Sciatic nerve (tissue), 2 donors: Measurements from ENCODE around the gene TBC1D7. TPM values are rescaled to one million over a fixed set of nuclear protein-coding genes. Genes with fewer than 3 reads are reported as not detected.

ENCODE experiments used
- ATAC-seq: fragments of 200-7000 bp; cut with Tn5 transposase; one replicate; pipeline ENCODE4 v1.9.1; 2020; ENCODE audit warnings: mild to moderate bottlenecking, moderate library complexity
- DNase-seq: peaks from one replicate; pipeline ENCODE4 v3.0.0-alpha.2; 2020; ENCODE audit warnings: low spot score
- intact Hi-C: fragments of 100-400 bp; cut with DNase I; formaldehyde crosslinking; loops from one replicate; pipeline ENCODE4 v1.14.2; 2022
- total RNA-seq: library from RNA; stranded (reverse); fragmentation: NEBNext Ultra II Directional; extraction: Animal tissue kit (Norgen Biotek cat#: 25700); gene quantifications from one replicate; pipeline ENCODE4 v1.2.1, GENCODE V29; 2021
- donor health status: DM: no; HTN: no; CAD: no.
- donor health status: DM: no; HTN: no; CAD: no.

The TBC1D7 gene
- total RNA-seq, 1 donor from 2014 or later = 10.2 TPM

DNA sequence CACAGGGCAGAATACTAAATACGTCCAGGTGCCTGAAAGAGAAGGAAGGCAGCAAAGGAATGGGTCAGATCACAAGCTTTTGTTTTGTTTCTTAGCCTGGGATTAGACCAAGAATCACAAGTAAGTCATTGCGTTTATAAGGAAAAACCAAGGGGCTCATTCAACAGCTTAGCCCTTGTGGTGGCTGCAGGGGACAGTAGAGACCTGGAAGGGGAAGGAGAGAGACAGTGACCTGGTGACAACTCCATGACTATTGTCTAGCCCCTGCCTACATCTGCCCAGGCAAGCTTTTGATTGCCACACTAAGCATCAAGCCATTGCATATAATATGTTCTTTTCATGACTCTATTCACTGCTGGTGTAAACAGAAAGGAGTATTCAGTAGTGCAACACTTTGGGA lies 30.2 kb upstream of the TBC1D7 start:
- DNase-seq = no peak
- ATAC-seq = no peak
- intact Hi-C loops = no loop called here

DNA sequence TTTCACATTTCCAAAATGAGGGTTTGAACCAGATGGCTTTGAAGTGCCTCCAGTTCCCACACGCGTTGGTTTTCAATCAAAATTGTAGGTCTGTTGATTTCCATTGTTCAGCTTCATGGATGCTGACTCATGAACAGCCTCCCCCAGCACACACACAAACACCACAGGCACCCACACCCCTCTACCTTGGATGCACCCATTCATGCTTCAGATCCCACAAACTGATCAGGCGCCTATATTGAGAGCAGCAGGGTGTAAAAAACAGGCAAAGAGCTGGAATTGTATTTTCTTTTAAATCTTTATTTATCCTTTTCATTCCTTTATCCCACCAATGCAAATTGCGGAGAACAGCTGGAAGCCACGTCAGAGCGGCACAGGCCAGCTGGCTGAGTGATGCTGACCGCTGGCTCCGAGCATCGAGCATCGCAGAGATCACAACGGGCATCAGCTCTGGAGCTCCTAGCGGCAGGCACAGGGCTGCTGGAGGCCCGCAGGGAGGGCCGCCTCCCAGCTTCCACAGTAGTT lies 29.3 kb upstream of the TBC1D7 start:
- no peak for DNase-seq
- peak; percentile 69 for ATAC-seq
- intact Hi-C loops = no loop called here

DNA sequence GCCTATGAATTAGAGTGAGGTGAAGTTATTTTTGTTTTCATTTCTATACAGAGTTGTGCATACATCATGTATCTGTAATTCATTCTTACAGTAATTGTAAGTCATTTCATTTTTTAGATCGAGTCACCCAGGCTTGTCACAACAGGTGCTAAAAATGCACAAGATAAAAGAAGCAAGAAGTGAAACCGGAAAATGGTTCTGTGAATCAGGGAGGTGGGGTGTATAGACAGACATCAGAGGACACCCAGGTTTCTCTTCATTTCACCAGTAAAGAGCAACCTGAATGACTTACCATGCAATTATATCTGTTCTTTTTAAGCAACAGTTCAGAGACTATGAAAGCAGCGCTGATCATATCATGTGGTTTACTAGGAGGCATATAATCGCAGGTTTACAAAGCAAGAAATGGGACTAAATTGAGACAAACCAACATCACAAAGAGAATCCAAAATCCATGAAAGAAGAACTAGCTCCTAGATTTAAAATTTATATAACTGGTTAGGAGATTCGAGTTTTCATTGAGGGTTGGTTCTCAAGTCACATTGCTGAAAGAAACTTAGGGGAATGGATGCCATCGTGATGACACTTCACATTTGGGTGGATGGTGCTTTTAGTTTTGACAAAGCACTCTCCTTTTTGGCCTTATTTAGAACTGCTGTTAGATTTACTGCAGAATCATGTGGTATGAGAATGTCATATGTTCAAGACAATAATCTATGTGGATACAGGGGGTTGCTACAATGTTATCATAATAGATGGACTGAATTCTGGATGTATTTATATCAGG lies 27.9 kb upstream of the TBC1D7 start:
- intact Hi-C loops = no loop called here
- no peak for ATAC-seq
- no peak for DNase-seq

DNA sequence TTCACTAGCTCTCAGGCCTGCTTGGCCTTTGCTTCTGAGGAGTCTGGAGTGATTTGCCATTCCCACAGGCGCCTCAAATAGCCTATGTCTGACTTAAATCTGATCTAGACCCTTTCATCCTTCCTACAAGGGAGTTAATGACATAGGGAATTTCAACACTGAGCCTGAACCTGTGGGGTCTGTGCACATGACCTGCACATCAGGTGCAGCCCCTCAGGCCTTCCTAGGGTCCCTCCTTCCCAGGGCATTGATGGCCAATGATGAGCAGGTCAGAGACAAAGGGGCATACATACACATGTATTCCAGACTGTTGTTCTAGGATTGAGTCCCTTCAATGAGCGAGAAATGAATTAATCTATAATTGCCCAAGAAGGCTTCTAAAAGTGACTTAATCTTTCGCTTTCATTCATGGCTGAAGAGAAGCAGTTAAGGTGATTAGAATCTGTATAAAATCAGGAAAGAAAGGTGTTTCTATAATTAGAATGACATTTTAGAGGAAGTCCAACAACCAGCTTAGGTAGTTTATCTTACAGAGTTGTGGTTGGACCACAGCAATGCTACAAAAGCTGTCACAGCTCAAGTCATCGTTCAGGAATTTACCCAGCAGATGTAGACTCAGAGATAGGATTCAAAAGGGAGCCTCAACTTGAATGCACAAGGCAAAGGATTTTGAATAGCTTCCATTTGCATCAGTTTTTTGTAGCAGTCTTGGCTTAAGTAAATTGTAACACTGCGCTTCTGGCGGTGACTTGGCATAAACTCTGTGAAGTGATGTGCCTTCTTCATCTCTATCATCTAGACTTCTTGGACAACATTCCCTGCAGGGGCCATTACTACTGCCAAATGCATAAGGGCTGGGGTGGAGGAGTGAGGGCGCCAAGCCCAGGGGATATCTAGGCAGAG lies 27.0 kb upstream of the TBC1D7 start:
- intact Hi-C loops = no loop called here
- no peak for DNase-seq

DNA sequence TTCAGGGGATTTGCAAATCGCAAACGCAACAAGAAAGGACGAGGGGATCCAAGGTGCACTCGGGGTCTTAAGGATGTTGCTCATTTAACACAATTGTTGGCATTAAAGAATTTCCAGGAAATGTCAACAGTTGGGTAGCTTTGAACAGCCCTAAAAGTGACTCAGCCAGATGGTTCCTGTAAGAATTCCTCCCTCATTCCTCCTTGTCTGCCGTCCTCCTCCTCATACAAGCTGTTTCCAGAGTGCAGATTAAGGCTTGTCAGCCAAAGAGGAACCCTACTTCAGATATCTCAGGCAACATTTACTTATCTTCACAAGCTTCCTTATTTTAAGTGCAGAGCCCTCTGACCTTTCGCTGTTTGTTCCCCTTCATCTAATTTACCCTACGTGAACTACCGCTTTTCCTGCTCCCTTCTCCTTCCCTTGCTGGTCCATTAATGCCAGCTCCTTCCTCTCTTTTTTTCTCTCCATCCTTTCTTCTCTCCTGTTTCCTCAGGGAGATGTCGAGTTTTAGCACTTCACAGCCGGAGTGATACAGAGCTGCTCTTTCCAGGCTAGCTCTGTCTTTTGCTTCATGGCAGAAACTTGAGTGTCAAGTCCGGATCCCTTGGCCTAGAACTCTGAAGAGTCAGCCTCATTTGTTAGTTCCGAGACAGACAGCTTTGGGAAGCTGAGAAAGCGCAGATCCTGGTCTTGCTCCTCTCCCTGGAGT lies 26.1 kb upstream of the TBC1D7 start:
- DNase-seq = no peak
- ATAC-seq = no peak
- intact Hi-C loops = no loop called here

More for the DNA sequence above, 27.0 kb upstream of the TBC1D7 start:
- ATAC-seq = no peak

DNA sequence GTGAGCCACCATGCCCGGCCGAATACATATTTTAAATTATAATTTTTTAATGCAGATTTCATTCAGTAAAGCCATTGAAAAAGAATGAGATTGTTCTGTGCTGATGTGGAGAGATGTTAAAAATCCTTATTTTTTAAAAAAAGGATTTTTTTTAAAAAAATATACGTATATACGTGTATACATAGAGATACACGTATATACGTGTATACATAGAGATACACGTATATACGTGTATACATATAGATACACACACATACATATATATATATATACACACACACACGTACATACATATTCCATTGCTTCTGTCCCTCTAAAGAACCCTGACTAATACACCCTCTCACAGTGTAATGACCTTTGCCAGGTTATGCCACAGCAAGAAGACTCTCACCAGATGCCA lies 23.8 kb upstream of the TBC1D7 start:
- no peak for ATAC-seq
- intact Hi-C loops = no loop called here
- no peak for DNase-seq

DNA sequence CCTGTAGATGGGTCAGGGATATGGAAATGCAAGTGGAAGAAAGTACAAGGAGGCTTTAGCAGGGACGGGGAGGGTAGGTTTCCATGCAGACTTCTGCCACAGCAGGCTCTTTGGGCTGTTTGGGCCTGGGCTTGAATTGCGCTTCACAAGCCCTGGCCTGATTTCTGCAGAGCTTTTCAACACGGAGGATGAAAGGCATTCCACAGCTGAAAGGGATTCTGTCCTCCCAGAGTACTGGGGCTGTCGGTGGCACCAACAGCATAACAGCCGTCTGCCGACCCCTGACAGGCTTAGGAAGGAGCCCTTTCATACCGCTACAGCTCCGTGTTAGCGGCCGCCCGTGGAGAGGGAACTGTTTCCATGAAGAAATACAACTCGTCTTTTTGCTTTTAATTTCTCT lies 22.9 kb upstream of the TBC1D7 start:
- intact Hi-C loops = no loop called here
- no peak for DNase-seq
- no peak for ATAC-seq

DNA sequence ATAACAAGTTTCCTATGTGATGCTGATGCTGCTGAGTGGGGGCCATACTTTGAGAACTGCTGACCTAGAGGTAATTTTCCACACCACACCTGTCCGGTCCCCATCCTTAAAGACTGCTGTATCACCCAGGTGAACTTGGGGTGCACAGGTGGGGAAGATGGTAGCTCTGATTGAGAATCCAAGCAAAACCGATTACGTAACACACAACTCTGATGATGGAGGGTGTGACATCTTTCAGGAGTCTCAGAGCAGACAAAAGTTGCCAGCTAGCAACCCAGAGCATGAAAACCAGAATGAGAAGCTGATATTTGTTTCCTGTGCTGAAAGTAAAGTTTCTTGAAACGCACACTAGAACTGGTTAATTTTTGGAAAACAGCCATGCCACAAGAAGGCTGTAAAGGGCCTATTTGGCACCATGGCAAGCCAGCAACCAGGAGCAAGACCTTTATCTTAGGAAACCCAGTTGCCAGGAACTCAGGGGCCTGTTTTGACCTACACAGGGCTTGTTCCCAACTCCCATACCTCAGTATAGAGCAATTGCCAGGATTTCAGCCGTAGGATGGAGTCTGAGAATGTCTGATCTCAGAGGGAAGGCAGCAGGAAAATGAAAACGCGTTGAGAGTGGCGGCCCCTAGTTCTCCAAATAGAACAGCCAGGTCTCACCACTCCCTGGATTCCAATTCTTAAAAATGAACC lies 21.6 kb upstream of the TBC1D7 start:
- intact Hi-C loops = no loop called here
- DNase-seq = no peak
- no peak for ATAC-seq

DNA sequence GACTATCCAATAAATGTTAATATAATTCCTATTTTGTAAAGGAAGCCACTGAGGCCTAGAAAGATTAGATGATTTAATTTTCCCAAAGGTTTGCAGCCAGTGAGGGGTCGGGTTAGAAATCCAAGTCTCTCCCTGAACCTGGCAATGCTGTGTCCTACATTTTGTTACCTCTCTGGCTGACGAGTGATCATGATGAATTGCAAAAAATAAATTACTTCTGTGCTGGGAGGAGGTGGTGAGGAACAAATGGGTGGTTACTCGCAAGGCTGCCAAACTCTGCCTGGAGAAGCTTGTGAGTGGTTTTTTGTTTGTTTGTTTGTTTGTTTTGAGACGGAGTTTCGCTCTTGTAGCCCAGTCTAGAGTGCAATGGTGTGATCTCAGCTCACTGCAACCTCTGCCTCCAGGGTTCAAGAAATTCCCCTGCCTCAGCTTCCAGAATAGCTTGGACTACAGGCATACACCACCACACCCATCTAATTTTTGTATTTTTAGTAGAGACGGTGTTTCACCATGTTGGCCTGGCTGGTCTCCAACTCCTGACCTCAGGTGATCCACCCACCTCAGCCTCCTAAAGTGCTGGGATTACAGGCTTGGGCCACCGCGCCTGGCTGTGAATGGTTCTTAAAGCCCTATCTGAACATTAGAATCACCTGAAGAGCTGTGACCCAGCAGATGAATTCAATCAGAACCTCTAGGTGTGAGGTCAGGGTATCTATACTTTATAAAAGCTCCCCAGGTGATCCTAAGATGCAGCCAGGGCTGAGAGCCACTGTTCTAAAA lies 20.2 kb upstream of the TBC1D7 start:
- intact Hi-C loops = no loop called here
- ATAC-seq (no peak), DNase-seq (no peak)

DNA sequence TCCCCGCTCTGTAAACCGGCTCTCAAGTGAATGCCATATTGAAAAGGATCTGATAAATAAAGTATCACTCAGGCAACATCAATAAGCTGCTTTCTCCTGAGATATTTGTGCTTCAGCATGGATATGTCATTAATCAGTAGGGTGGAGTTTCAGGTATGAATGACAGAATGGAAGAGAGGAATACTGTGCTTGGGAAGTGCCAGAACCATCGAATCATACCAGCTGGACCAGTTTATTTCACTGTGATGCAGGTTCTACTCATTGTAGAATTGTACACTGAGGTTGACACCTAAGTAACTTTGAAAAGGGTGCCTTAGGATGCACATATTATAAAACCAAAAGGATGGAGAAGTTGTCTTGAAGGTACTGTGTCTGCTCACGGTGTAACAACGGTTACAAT lies 17.9 kb upstream of the TBC1D7 start:
- no peak for ATAC-seq
- no peak for DNase-seq
- intact Hi-C loops = no loop called here

DNA sequence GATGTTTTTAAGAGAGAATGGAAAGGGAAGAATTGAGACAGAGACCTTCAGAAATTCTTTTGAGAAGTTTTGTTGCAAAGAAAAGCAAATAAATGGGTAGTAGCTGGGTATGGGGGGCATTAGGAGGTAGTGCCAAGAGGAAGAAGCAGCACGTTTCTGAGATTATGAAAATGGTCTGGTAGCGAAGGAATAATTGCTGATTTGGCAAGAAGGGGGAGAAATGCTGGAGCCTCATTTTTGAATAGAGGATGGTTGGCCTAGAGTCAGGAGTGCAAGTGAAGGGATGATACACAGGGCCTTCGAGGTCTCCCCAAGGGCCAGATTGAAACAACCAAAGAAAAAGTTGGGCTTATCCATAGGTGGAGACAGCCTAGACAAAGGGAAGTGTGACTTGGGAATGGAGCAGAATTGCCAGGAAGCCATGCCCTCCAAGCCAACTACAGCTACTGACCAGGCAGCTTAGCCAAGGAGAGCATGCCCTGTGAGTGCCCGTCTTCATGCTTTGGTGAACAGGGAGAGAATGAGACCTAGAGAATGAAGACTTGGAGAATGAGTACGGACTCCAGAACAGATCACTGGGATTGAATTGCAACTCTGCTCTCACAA lies 14.2 kb upstream of the TBC1D7 start:
- intact Hi-C loops = no loop called here
- ATAC-seq = no peak

DNA sequence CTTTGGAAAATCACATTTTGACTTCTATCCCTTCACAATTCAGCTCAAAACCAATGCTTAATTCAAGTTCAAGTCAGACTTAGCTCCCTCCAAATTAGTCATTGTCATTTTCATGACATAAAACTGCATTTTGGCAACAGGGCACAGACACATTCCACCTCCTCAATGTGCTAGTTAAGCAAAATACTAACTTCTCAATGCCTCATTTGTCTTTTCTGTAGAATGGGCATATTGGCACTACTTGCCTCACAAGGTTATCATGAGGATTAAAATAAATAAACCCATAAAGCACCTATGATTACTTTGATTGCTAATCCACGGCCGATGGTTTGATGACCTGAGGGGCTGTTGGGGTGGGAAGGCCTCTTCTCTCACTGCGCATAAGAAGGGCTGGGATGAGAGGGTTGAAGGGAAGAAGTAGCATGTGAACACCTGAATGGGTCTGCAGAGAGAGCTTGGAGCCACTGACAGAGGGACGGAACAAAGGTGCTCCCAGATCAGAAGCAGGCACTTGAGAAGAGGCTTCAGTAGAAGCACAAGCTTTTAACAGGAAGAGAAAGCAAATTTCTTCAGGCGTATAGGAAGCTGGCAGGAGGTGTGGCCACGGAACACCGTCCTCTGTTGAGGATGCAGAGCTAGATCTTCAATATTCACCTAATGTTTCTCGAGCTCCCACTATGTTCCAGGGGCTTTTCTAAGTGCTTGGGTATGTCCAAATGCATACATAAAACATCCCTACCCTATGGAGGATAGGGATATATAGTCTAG lies 11.7 kb upstream of the TBC1D7 start:
- no peak for ATAC-seq
- intact Hi-C loops = no loop called here
- no peak for DNase-seq

More for the DNA sequence above, 14.2 kb upstream of the TBC1D7 start:
- DNase-seq = no peak

DNA sequence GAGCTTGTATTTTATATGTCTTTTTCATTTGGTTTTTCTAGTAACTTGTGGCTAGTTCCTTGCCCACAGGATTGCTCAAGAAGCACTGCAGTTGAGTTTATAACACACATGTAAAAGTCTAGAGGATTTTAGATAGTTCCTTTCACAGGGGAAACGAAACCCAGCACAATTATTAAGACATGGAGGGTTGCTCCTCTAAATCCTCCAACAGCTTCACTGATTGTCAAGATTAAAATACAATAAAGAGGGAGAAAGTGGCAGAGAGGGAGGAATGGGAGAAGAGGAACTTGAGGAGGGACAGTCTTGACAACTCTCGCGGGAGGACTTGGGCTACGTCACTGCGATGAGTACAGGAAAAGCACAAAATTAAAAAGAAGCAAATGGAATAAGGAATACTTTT lies 9.7 kb upstream of the TBC1D7 start:
- no peak for DNase-seq

DNA sequence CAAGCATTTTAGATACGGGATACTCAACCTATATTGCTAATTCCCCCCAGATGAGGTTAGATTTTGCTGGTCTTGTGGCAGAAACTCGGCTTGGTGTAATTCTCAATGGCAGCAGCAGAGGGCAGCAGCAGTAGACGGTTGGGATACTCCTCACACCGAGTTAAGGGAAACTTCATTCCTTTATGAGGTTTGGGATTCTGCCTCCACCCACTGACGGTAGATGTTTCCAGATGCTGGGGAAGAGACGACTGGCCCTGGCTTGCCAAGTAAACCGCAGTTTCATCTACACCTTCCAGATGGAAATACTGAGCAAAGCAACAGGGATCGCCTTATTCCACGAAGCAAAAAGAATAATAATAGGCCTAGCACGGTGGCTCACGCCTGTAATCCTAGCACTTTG lies 8.2 kb upstream of the TBC1D7 start:
- peak; percentile 96 for ATAC-seq
- peak; percentile 67 for DNase-seq
- intact Hi-C loops = no loop called here

More for the DNA sequence above, 9.7 kb upstream of the TBC1D7 start:
- intact Hi-C loops = no loop called here
- ATAC-seq = no peak

DNA sequence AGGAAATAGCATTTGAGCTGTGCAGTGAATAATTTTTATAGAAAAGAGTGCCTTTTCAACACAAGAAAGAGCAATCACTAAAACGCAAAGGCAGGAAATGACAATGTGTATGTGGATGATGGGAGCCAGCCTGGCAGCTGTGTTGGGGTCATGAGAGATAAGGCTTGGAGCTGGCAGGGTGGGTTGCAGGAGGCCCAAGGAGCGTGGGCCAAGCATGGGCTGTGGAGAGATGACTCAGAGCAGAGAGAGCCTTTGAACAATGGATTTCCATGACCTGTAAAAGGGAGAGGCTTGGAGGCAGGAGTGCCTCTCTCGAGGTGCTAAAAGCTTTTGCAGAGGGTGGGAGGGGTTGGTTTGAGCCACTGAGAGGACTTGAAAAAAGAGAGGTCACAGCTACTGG lies 6.6 kb upstream of the TBC1D7 start:
- intact Hi-C loops = loop anchor here (1.0 kb wide), 1 partner anchor 199 kb away; no protein-coding TSS in a partner anchor
- ATAC-seq (no peak), DNase-seq (no peak)

DNA sequence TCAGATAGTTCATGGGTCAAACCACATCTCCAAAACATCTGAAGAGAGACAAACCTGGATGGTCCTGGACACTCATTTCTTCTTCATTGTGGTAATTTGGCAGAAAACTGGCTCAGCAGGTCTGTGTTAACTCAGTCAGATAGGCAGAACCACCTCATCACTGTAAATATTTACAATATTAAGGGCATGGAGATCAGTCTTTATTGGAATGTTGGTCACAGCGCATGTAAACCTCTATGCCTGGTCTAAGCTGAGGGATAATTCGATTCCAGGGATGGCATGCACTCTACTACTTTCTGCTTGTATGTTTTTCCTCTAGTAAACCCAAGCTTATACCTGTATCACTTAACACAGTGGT lies 4.0 kb upstream of the TBC1D7 start:
- ATAC-seq (no peak), DNase-seq (no peak)
- intact Hi-C loops = no loop called here
